ENCODE data around the gene DGCR2. TPM values are rescaled to one million over a fixed set of nuclear protein-coding genes. Genes with fewer than 3 reads are reported as not detected.
"Not testable (repeated sequence)": the region's sequence is repeated elsewhere in the genome, so short reads cannot be mapped to it uniquely, and the experiment has no call there.

Gene DGCR2
- total and polyA plus RNA-seq, 2 of the 8 experiments (the other 6 are each of a cell fraction or from before 2014, with no cell fraction given): 42.3 to 62.2 TPM

DNA sequence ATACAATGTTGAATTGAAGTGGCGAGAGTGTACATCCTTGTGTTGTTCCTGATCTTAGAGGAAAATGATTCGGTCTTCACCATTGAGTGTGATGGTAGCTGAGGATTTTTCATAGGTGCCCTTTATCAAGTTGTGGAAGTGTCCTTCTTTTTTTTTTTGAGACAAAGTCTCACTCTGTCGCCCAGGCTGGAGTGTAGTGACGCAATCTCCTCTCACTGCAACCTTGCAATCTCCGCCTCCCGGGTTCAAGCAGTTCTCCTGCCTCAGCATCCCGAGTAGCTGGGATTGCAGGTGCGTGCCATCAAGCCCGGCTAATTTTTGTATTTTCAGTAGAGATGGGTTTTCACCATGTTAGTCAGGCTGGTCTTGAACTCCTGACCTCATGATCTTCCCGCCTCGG lies 36.4 kb upstream of the DGCR2 start:
- not testable (repeated sequence) for H4K5ac ChIP-seq (ENCODE audit: insufficient read length, low read depth, low read length); H2AK5ac ChIP-seq (ENCODE audit: low read depth, low read length); H2BK5ac ChIP-seq (ENCODE audit: low read depth, low read length); H3K18ac ChIP-seq (ENCODE audit: extremely low read depth, low read length); FAIRE-seq; H3K14ac ChIP-seq (ENCODE audit: insufficient read length); H4K20me1 ChIP-seq (replicated peaks in 1 of 2; ENCODE audit: control insufficient read depth in 1 of 2, insufficient read depth in 2 of 2, low read length in 2 of 2); H3K79me2 ChIP-seq (ENCODE audit: control insufficient read depth in 1 of 2, insufficient read depth in 2 of 2, low read length in 2 of 2); H2BK15ac ChIP-seq (ENCODE audit: low read length); H3K56ac ChIP-seq (replicated peaks; ENCODE audit: insufficient read length, low read depth, low read length); H4K91ac ChIP-seq (replicated peaks; ENCODE audit: insufficient read length, low read length); H3K4me3 ChIP-seq (ENCODE audit: extremely low read depth in 1 of 4, insufficient read depth in 2 of 4, low read depth in 3 of 4, low read length in 4 of 4); H2BK12ac ChIP-seq (ENCODE audit: low read depth, low read length); H3K27me3 ChIP-seq (replicated peaks in 1 of 4; ENCODE audit: control insufficient read depth in 3 of 4, extremely low read depth in 1 of 4, insufficient read depth in 3 of 4, low read length in 3 of 4); H2AFZ ChIP-seq (ENCODE audit: low read length); H3K23me2 ChIP-seq (ENCODE audit: low read depth, low read length); H2BK120ac ChIP-seq (replicated peaks; ENCODE audit: low read depth, low read length); H3K23ac ChIP-seq (ENCODE audit: insufficient read length); H3K4me1 ChIP-seq (replicated peaks in 1 of 4; ENCODE audit: control insufficient read depth in 3 of 4, insufficient read depth in 4 of 4, low read length in 3 of 4); H3K4ac ChIP-seq (replicated peaks; ENCODE audit: insufficient read length, low read depth, low read length); H3K4me2 ChIP-seq (ENCODE audit: insufficient read depth in 1 of 2, low read depth in 2 of 2, low read length in 2 of 2); H4K8ac ChIP-seq (ENCODE audit: extremely low read depth, insufficient read depth, low read length); H3K79me1 ChIP-seq (ENCODE audit: low read depth, low read length); H3K36me3 ChIP-seq (ENCODE audit: control insufficient read depth in 2 of 4, insufficient read depth in 4 of 4, low read length in 3 of 4); H2BK20ac ChIP-seq (ENCODE audit: low read length); DNase-seq (ENCODE audit: low read depth in 1 of 2, low spot score in 2 of 2); H3K9ac ChIP-seq (replicated peaks in 1 of 4; ENCODE audit: extremely low read depth in 1 of 4, low read depth in 3 of 4, low read length in 3 of 4); H3K27ac ChIP-seq (ENCODE audit: low read depth, low read length); H3K9me3 ChIP-seq (ENCODE audit: insufficient read depth in 2 of 2, low read depth in 1 of 2, low read length in 1 of 2)
- CTCF ChIA-PET (ENCODE audit: partially characterized antibody): interaction anchor here (0.7 to 5.2 kb wide), 4 partner anchors 9 to 54 kb away, joined by 3 to 37 read pairs (median 4); partner anchors contain the start of gene ESS2
- POLR2A ChIA-PET (ENCODE audit: partially characterized antibody): interaction anchor here (1.1 to 1.6 kb wide), 3 partner anchors 9 to 14 kb away, joined by 3 to 4 read pairs (median 4); partner anchors contain the start of genes ESS2 and GSC2
- WGBS, 2 experiments (ENCODE audit: extremely low coverage in 1 of 2, insufficient coverage in 1 of 2, insufficient read length in 1 of 2, insufficient replicate concordance in 2 of 2, low coverage in 1 of 2, low lambda C conversion rate in 2 of 2, missing lambda C conversion rate in 1 of 2): 86% methylated on average over 11 of the region's 11 CpGs; no CpG with 5 or more reads in 1 of the 2 experiments

DNA sequence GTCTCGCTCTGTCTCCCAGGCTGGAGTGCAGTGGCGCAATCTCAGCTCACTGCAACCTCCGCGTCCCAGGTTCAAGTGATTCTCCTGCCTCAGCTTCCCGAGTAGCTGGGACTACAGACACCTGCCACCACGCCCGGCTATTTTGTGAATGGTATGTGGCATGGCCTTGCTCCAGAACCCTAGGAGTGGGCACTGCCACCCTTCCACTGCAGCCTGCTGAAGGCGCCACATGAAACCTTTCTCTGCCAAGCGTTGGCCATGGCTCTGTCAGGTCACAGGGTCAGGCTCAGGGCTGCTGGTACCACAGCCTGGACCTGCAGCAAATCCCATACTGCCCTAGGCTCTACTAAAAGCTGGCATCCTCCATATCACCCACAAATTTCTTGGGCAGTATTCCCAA lies 33.9 kb upstream of the DGCR2 start:
- peaks cover 15 to 24% (median 19%) of the 10 kb centered on the region in 4 experiments for H3K27me3 ChIP-seq (replicated peaks in 1 of 4; ENCODE audit: control insufficient read depth in 3 of 4, extremely low read depth in 1 of 4, insufficient read depth in 3 of 4, low read length in 3 of 4)
- H2AFZ ChIP-seq (ENCODE audit: low read length); H3K4me3 ChIP-seq (ENCODE audit: extremely low read depth in 1 of 4, insufficient read depth in 2 of 4, low read depth in 3 of 4, low read length in 4 of 4); H2BK120ac ChIP-seq (replicated peaks; ENCODE audit: low read depth, low read length); H4K20me1 ChIP-seq (replicated peaks in 1 of 2; ENCODE audit: control insufficient read depth in 1 of 2, insufficient read depth in 2 of 2, low read length in 2 of 2); H4K5ac ChIP-seq (ENCODE audit: insufficient read length, low read depth, low read length); H3K23ac ChIP-seq (ENCODE audit: insufficient read length); H2BK5ac ChIP-seq (ENCODE audit: low read depth, low read length); H3K9me3 ChIP-seq (ENCODE audit: insufficient read depth in 2 of 2, low read depth in 1 of 2, low read length in 1 of 2); H3K79me2 ChIP-seq (ENCODE audit: control insufficient read depth in 1 of 2, insufficient read depth in 2 of 2, low read length in 2 of 2); H4K91ac ChIP-seq (replicated peaks; ENCODE audit: insufficient read length, low read length); H3K4me2 ChIP-seq (ENCODE audit: insufficient read depth in 1 of 2, low read depth in 2 of 2, low read length in 2 of 2); H3K36me3 ChIP-seq (ENCODE audit: control insufficient read depth in 2 of 4, insufficient read depth in 4 of 4, low read length in 3 of 4); H3K4me1 ChIP-seq (replicated peaks in 1 of 4; ENCODE audit: control insufficient read depth in 3 of 4, insufficient read depth in 4 of 4, low read length in 3 of 4); H4K8ac ChIP-seq (ENCODE audit: extremely low read depth, insufficient read depth, low read length); H2BK12ac ChIP-seq (ENCODE audit: low read depth, low read length); H3K18ac ChIP-seq (ENCODE audit: extremely low read depth, low read length); H2BK15ac ChIP-seq (ENCODE audit: low read length); H3K56ac ChIP-seq (replicated peaks; ENCODE audit: insufficient read length, low read depth, low read length); H3K4ac ChIP-seq (replicated peaks; ENCODE audit: insufficient read length, low read depth, low read length); H3K23me2 ChIP-seq (ENCODE audit: low read depth, low read length); H2AK5ac ChIP-seq (ENCODE audit: low read depth, low read length); DNase-seq (ENCODE audit: low read depth in 1 of 2, low spot score in 2 of 2); H3K27ac ChIP-seq (ENCODE audit: low read depth, low read length); FAIRE-seq; H3K9ac ChIP-seq (replicated peaks in 1 of 4; ENCODE audit: extremely low read depth in 1 of 4, low read depth in 3 of 4, low read length in 3 of 4); H2BK20ac ChIP-seq (ENCODE audit: low read length); POLR2A ChIA-PET (ENCODE audit: partially characterized antibody); H3K79me1 ChIP-seq (ENCODE audit: low read depth, low read length); H3K14ac ChIP-seq (ENCODE audit: insufficient read length): not testable (repeated sequence)
- CTCF ChIA-PET (ENCODE audit: partially characterized antibody): interaction anchor here (1.4 to 5.2 kb wide), 3 partner anchors 10 to 157 kb away, joined by 5 to 37 read pairs (median 11); partner anchors contain the start of gene ESS2
- WGBS, 2 experiments (ENCODE audit: extremely low coverage in 1 of 2, insufficient coverage in 1 of 2, insufficient read length in 1 of 2, insufficient replicate concordance in 2 of 2, low coverage in 1 of 2, low lambda C conversion rate in 2 of 2, missing lambda C conversion rate in 1 of 2): 91% methylated on average over 9 of the region's 9 CpGs; no CpG with 5 or more reads in 1 of the 2 experiments

Measured in H1 (cell line).